ENCODE data around the gene SLC7A8.

The SLC7A8 gene

DNA sequence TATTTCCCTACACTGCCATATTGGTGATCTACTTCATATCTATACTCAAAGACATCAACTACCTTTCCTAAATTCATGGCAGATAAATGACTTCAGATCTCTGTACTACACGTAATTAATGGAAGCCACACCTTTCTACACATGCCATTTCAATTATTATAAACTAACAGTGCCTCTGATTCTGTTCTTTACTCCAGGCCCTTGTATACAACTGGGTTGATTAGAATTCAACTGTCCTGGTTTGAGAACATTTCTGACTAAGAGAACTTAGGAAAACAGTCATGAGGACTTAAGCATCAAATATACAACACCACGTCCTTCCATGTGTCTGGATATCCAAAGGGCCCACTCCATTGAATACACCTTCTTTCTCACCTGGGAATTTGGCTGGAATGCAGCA lies 90.4 kb downstream of the SLC7A8 start:
- no peak for DNase-seq

DNA sequence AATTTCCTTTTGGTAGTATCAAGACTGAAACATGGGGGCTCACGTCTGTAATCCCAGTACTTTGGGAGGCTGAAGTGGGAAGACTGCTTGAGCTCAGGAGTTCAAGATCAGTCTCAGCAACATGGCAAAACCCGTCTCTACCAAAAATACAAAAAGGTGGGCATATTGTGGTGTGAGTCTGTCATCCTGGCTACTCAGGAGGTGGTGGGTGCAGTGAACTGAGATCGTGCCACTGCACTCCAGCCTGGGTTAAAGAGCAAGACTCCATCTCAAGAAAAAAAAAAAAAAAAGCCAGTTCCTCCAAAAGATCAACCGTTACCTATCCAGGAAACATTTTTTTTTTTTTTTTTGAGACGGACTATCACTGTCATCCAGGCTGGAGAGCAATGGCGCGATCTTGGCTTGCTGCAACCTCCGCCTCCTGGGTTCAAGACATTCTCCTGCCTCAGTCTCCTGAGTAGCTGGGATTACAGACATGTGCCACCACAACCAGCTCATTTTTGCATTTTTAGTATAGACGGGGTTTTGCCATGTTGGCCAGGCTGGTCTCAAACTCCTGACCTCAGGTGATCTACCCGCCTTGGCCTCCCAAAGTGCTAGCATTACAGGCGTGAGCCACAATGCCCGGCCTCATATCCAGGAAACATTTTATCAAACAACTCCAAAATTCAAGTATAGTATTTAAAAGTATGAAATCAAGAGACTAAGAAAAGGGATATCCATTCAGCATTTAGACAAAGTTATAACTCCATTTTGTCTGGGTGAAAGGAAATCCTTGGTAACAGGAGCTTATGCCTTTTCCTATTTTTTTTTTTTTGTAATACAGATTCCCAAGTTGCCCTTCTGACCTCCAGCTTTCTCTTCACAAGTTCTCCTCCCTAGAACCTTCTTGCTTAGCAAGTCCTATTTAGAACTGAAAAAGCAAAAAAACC lies 91.9 kb downstream of the SLC7A8 start:
- no peak for DNase-seq

DNA sequence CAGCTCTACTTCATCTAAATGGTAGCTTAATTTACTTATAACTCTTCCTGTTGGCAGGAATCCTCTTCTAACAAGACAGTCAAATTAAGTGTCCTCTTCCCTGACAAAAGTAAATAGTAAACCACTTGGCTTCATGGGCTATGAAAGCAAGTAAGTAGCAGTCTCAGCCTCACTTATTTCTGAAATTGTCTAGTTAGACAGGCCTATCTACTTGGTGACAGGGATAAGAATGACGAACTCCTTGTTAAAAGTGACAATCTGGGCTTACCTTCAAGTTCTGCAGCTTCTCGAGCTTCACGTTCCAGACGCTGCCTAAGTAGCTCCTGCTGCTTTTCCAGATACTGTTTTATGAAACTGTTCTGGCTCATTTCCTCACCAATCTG lies 93.2 kb downstream of the SLC7A8 start:
- no peak for DNase-seq

DNA sequence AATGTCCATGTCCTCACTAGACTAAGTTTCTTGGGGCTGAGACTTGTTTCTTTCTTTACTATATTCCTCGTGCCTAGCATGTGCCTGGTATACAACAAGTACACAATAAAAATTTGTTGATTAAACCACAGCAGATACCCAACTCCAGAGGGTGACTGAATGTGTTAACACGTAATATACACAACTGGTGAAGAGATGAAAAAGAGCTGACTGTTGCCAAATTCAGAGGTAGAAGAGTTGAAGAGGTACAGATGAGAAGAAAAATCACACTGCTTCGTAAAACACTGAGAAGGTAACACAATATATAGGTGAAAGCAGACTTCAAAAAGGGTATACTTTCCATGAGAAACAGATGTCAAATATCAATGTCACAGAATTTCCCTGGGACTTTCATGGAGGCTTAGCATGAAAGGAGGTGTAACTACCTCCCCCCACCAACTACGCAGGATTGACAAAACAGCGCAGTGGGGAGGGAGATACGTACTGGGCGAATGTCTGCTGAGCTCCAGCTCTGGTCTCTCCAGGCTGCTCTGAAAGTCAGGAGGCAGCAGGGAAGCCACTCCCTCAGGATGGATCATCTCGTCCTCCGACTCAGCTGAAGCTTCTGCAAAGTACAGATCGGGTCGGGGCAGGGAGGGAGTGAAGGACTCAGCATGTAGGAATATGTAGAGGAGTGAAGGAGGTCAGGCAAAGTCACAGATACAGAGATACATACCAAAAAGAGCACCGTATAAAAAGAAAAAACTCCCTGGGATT lies 93.8 kb downstream of the SLC7A8 start:
- DNase-seq = no peak

DNA sequence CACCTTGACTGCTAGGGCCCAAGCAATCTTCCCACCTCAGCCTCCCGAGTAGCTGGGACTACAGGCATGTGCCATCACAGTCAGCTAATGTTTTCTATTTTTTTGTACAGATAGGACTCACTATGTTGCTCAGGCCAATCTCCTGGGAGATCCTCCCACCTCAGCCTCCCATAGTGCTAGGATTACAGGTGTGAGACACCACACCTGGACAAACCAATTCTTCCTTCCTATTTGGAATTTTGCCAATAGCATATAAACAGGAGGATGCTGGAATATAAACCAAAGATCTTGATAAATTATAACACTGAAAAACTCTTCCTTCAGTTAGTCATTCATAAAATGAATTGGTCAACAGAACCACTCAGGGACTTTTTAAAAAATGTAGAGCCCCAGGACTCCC lies 96.9 kb downstream of the SLC7A8 start:
- no peak for DNase-seq

DNA sequence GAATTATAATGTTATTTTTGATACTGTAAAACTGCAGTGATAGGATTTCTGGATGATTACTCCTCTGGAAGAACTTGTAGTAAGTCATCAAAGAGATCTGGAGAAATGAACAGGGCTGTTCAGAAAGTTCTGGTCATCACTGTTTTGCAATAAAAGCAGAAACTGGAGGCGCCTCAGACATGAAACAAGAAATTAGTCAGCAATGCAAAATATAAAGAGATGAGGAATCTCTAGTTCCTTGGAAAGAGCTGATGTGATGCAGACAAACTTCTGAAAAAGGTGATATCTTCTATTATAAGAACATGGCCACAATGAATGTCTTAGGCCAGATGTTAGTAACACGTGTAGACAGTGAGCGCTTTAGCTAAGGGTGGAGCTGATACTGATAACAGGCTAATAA lies 98.0 kb downstream of the SLC7A8 start:
- DNase-seq = no peak

DNA sequence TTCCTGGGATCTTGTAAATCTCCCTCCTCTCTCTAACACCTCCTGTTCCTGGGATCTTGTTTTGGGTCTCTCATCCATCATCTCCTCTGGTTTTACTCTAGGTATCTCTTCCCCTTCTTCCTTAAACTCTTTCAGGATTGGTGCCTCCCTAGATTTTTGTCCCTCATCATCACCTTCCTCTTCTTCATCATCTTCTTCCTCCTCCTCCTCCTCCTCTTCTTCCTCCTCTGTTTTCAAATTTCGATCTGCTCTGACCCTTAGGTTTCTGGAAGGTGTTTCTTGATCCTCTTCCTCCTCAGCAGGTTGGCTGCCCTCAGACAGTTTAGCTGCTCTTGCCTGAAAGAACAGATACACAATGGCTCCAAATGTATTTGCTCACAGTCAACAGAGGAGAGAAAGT lies 103.0 kb downstream of the SLC7A8 start:
- no peak for DNase-seq

DNA sequence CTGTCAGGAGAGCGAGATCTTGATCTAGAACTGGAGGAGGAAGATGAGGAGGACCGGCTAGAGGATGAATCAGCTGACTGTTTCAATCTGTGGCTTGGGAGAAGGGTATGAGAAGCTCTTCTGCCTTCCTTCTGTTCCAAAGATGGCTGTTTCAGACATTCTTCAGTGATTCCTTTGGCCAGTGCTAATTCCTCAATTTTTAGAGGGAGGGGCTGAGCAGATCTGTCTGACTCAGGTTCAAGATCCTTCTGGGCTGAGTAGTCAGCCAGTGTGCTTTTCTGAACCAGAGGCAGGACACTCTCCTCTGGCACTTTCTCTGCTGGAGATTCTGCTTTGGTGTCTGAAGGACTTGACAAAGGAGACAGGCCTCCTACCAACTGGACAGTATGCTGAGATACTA lies 103.7 kb downstream of the SLC7A8 start:
- no peak for DNase-seq

DNA sequence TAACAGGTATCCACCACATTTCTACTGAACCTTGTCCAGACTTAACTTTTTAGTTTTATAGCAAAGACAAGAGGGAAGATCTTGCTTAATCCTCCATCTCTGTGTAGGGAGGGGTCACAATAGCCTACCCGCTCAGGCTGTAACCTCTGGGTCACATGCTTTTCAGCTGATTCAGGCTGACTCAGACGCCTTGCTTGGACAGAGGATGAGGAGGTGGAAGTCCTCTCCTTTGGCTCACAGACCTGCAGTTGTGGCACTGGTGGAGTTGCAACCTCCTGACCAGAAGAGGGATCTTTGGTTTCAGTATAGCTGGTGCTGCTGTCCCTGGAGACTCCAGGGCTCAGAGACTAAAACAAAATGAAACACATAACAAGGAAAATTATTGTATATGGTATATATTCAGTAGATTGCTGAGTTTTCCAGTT lies 104.8 kb downstream of the SLC7A8 start:
- no peak for DNase-seq

DNA sequence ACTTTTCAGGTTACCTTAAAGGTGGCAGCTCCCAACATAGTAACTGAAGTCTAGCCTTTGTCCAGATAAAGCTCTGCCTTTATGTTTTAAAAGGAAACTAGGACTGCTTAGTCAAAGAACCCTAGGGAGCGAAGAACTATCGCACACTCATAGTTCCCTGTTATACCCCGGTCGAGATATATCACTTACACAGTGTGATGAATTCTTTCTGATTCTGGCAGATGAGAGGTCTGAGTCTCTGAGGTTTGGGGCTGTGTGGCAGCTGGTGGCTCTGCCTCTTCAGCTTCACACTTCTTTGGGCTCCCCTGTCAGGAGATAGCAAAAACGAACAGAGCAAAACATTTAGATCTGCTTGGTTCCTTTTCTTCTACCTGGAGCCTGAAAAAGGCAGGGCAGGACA lies 105.5 kb downstream of the SLC7A8 start:
- no peak for DNase-seq

DNA sequence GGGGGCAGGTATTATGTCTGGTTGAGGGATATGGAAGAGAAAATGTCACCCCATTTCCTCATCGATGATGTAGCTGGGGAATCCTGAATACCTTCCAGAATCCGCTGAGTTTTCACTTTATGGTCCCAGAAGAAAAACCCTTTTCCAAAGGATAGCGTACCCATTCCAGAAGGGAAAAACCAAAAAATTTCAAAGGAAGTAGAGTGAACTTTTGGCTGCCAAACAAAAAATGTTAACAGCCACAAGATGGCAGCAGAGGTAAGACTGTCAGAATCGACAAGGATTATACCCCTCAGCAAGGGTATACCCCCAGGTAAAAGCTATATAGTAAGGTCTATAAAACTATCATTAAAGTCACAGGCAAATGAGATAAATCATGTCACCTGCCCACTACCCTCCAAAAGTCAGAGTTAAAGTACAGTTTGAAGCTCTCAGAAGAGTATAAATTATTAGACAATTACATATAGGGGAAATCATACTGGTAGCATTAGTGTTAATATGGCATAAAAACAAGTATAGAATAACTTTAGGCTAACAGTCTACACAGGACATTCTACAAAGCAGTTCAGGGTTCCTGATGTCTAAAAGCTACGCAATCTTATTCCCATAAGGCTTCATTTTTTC lies 106.6 kb downstream of the SLC7A8 start:
- no peak for DNase-seq

All from stimulated activated CD4-positive, alpha-beta T cell treated with anti-CD3 and anti-CD28 coated beads, Interleukin-2, amount 100 ng/mL, for 48 hours (primary cell).